ENCODE results near the gene PEX26.
"Not testable (repeated sequence)": the region's sequence is repeated elsewhere in the genome, so short reads cannot be mapped to it uniquely, and the experiment has no call there.

The PEX26 gene

DNA sequence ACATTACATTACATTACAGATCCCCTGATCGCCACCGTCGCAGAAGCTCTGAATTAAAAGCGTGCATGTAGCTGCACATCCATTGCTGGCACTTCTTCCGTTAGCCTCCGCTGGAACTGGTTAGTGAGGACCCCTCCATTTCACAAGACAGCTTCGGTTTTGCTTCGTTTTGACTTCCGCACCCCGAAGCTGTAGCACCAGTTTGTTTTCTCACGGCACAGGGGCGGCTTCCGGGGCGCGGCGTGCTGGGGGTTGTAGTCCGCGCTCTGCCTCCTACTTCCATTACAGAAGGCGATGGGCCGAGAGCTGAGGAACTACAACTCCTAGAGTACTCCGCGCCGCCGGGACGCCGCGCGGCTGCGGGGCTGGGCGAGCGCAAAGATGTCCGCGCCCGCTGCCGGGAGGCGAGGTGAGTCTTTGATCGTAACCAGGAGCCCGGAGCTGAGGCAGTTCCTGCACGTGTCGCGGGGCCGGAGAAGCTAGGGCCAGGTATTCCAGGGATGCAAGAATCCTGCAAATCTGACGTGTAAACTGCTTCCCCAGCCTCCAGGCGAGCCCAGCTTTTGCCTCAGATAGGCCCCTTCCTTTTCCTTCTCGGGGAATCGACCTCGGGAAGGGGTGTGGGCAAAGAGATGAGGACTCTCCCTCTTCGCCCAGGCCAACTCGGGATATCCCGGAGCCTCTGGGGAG, at the start of gene PEX26:
PEX26 (plus strand) TSS at position 352 of the 690 bp plus-strand sequence. CDS start 387 bp downstream, outside the sequence.
- DNase-seq (ENCODE audit: low read depth in 3 of 3) = peak; percentile 80 to 91 (median 88)

DNA sequence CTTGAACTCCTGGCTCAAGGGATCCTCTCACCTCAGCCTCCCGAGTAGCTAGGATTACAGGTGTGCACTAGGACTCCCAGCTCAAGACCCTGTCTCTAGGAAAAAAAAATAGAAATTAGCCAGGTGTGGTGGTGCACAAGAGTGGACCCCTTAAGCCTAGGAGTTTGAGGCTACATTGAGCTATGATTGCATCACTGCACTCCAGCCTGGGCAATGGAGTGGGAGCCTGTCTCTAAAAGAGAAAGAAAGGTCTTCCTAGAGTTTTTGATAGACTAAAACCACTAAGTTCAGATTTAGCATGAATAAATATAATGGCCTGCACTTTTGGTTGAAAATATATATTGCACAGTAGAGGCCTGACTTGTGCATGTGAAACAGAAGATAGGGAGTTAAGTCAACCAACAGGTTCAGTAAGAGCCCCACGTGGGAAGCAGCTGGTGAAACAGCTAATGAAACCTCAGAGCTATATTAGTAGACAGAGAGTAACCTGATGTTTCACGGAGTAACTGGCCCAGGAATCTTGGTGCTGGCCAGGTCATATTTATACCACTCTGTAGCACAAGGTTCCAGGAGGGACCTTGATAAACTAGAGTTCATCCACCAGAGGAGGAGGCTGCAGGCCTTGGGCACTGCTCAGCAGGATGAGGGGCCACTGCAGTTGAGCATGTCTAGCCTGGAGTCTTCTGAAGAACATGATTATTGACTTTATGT, 48.8 kb upstream of the PEX26 start:
- no peak for DNase-seq (ENCODE audit: low read depth in 3 of 3)

DNA sequence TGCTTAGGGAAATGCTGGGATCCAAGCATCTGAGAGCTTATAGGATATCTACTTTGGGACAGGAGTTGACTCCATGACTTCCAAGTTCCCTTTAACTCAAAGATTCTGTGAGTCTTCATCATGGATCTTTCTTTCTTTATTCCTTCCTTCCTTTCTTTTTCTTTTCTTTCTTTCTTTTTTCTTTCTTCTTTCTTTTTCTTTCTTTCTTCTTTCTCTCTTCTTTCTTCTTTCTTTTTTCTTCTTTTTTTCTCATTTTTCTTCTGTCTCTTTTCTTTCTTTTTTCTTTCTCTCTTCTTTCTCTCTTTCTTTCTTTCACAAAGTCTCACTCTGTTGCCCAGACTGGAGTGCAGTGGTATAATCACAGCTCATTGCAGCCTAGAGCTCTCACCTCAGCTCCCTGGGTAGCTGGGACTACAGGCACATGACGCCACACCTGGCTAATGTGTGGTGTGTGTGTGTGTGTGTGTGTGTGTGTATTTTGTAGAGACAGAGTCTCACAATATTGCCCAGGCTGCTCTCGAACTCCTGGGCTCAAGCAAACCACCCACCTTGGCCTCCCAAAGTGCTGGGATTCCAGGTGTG, 48.0 kb upstream of the PEX26 start:
- no peak for DNase-seq (ENCODE audit: low read depth in 3 of 3)

DNA sequence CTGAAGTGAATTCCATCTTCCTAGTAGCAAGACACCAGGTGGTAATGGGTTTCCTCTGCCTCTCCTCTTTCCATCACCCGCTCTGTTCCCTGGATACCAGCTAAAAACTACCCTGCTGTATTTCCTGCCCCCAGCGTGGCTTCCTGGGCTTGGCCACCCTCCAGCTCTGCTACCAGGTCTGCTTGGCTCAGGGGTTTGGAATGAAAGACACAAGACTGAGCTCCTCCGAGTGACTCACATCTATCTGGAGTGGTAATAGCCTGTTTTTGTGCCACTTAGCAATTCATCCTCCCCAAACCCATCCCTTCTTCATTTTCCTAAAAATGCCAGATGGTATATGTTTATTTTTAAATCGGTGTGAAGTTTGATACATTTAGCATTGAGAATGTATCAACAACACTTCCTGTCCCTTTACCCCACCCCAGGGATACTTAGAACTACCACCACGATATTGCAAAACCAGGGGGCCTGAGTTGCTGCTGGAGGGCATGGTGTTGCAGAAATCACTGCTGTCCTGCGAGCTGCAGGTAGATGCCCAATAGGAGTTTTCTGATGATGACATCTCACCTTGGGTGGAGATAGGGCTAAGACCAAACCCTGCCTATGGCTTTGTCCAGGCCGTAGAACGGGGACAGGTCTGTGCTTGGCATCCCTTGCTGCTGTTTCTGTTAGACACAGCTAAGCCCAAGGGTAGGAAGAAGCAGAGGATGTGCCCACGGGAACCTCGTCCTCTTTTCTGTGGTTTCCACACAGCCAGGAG, 45.9 kb upstream of the PEX26 start:
- no peak for DNase-seq (ENCODE audit: low read depth in 3 of 3)

DNA sequence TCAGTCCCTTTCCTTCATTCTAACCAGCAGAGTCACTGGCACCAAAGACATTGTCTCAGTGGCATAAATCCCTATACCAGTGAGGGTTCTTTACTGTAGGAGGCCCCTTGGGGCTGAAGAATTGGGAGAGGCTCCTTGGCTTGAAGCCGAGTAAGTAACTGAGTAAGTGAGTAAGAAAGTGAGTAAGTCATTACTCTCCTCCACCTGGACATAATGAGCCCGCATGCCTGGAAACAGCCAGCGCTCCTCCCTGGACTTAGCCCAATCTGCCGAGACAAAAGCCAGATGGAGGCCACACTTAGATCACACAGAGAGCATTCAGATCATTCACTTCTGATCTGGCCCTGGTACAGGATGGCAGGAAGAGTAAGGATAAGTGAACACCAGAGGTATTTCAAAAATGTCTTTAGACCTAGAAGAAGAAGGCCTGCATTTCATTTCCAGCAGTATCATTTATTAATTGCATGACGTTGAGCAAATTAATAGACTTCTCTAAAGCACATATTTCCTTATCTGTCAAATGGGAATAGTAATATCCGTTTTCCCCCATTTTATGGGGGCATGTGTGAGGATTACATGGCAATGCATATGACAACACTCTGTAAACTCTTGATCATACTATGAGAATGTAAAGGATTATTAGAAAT, 45.2 kb upstream of the PEX26 start:
- no peak for DNase-seq (ENCODE audit: low read depth in 3 of 3)

DNA sequence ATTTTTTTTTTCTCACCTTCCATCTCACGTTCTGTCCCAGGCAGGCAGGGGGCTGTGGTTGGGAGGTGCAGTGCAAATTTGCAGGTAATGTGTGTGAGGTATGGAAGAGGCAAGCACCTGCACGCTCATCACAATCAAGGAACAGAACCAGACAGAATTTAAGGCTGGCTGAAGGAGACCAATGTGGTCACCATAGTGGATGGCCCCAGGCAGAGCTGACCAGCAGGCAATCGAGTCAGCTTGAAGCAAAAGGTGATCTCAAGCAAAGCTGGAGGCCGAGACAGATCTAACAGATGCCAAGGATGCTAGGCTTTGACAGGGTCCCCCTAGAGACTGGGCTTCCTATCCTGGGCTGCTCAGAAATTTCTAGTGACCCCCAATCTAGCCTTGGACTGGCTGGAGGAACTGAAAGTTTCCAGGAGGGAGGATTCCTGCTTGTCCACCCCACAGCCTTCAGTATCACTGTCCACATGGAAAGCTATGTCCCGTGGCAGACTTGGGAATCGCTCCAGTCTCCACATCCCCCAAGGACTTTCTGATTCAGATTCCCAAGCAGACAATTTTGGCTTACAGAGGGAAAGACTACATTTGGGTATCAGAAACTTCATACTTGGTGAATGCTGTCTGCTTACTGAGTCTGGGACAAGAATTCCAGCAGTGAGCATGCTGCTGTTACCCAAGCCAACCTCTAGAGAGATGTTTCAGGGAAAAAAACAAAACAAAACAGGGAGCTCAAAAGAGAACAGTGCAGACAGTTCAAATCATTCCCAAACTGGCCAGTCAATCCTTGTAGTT, 44.4 kb upstream of the PEX26 start:
- no peak for DNase-seq (ENCODE audit: low read depth in 3 of 3)

DNA sequence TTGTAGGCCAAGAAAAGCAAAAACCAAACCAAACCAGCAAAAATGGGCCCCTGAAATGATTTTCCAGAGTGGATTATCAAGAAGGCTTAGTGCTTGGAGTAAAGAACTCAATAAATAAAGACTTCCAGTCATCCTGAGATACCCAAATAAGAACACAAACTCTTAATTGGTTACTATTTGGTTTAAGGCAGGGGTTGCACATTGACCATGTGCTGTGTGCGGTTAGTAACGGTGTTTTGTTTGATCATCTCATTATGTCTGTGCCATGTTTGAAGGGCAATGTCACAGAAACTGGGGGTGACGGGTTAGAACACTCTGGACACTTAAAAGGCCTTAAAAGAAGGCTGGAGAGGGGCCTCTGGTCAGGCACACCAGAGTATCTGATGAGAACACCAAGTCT, 43.7 kb upstream of the PEX26 start:
- no peak for DNase-seq (ENCODE audit: low read depth in 3 of 3)

DNA sequence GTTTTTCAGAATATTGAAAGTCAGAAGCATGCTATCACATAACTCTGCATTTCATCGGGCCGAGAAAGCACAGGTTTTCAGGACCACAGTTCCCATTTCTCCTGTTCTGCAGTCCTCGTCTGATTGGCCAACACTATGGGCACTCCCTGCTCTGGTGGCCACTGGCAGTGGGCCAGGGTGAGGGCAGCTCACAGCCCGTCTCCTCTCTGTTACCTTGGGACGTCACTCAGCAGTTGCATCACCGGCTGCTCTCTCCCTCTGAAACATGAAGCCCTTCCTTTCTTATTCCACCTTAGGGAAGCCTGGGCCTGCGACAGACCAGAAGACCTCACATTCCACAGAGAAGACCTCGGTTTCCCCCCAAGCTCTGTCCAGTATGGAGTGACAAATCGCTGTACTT, 42.0 kb upstream of the PEX26 start:
- no peak for DNase-seq (ENCODE audit: low read depth in 3 of 3)

DNA sequence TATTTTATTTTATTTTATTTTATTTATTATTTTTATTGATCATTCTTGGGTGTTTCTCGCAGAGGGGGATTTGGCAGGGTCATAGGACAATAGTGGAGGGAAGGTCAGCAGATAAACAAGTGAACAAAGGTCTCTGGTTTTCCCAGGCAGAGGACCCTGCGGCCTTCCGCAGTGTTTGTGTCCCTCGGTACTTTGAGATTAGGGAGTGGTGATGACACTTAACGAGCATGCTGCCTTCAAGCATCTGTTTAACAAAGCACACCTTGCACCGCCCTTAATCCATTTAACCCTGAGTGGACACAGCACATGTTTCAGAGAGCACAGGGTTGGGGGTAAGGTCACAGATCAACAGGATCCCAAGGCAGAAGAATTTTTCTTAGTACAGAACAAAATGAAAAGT, 36.9 kb upstream of the PEX26 start:
- not testable (repeated sequence) for DNase-seq (ENCODE audit: low read depth in 3 of 3)

DNA sequence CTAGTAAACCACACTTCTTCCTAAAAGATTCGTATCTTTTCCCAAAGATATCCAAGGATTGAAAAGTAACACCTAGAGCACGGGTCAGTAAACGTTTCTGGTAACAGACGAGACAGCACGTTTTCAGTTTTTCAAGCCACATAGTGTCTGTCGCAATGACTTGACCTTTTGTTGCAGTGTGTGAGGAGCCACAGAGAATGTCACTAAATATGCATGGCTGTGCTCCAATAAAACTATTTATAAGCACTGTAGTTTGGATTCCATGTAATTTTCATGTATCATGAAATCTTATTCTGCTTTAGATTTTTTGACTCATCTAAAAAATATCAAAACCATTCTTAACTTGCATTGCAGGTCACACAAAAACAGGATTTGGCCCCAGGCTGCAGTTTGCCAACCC, 35.1 kb upstream of the PEX26 start:
- no peak for DNase-seq (ENCODE audit: low read depth in 3 of 3)

DNA sequence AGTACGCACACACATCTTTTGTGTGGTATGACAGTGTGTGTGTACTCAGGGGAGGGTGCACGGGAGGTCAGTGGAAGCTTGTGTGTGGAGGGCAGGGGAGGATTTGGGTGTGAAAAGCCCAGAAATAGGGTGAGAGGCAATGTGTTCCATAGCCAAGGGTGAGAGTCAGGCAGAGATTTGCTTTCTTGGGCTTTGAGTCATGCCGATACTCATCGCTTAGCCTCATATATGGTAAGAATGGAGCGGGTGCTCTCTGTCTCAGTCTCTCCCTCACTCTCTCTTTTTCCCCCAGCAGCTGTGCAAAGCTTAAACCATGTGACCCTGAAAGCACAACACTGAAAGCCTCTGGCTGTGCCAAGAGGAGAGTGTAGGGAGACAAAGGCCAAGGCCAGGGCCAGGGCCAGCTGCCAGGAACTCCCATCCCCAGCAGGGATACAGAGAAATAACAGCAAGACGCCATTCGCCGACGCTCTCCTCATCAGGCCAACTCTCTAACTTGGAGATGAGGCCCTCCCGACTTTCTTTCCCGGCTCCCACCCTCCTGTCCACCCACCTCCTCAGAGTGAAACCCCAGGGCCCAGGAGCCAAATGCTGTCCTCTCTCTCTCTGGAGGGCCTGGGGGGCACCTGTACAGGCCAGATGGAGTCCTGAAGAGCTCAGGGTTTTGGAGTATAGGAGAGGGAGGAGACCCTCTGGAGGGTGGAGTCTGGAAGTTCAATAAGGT, 33.1 kb upstream of the PEX26 start:
- no peak for DNase-seq (ENCODE audit: low read depth in 3 of 3)

DNA sequence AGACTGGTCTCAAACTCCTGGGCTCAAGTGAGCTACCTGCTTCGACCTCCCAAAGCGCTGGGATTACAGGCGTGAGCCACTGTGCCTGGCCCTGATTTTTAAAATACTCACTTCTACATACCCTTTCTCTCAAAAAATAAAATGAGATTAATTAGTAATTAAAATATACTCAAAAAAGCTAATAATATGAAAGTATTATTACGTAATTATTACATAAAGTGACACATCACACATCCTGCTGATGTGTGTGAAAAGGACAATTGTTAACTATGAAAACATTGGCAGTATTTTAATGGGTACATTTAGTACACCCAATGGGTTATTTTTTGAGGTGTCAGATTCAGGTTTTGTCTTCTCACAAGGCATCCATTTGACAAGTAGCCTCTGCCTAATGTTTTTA, 32.0 kb upstream of the PEX26 start:
- DNase-seq (ENCODE audit: low read depth in 3 of 3) = no peak

DNA sequence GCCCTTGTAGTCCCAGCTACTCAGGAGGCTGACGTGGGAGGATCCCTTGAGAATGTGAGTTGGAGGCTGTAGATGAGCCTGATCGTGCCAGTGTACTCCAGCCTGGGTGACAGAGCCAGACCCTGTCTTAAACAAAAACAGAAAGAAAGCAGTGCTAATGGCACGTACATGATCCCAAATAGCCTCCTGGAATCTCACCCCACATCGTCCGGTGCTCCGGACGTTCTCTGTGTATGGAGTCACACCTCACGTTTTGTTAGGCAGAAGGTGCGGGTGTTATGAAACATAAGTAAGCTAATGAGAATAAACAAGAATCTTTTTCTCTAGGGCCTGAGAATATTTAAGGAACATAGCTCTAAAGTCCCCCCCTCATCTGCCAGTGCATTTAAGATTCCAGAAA, 29.7 kb upstream of the PEX26 start:
- no peak for DNase-seq (ENCODE audit: low read depth in 3 of 3)

DNA sequence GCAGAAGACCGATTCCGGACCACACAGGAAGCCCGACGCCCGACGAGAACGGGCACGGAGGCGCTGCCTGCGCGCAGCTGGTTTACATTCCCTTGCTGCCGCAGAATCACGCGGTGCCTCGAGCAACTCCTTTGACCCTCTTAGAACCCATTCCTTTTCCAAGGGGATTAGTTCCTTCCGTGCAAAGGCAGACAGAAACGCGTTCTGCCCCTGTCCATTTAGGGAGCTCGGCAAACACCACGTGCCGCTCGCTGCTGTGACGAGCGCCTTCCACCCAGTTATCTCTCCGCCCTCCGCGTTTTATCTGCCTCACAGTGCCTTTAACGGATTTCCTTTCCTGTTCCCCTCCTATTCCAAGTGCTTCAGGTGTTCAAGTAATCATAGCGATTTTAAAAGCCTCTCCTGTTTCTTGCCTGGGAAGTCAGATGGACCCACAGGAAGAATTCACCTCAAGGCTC, 29.3 kb upstream of the PEX26 start:
- DNase-seq (ENCODE audit: low read depth in 3 of 3) = no peak

DNA sequence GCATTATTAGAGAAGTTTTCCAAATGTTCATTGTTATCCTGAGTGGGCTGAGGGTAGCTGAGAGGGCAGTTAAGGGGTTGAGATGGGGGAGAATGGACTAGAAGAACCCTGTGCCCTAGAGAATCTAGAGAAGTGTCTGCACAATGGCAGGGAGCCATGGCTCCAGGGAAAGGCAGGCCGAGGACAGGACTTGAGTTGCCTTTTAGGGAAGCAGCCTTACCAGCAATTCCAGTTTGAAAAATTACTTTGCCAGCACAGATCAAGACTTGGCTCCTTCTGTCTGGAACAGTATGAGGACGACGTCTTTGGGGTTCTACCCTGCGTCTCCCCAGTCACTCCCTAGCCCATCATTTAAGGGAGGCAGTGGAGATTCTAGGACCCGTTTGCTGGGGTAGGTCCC, 27.7 kb upstream of the PEX26 start:
- DNase-seq (ENCODE audit: low read depth in 3 of 3) = no peak

DNA sequence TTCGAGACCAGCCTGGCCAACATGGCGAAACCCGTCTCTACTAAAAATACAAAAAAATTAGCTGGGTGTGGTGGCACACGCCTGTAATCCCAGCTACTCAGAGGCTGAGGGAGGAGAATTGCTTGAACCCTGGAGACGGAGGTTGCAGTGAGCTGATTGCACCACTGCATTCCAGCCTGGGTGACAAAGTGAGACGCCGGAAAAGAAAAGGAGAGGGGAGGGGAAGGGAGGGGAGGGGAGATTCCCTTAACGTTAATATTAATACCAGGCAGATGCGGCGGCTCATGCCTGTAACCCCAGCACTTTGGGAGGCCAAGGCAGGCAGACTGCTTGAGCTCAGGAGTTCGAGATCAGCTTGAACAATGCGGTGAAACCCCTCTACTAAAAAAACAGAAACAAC, 26.7 kb upstream of the PEX26 start:
- DNase-seq (ENCODE audit: low read depth in 3 of 3) = not testable (repeated sequence)

DNA sequence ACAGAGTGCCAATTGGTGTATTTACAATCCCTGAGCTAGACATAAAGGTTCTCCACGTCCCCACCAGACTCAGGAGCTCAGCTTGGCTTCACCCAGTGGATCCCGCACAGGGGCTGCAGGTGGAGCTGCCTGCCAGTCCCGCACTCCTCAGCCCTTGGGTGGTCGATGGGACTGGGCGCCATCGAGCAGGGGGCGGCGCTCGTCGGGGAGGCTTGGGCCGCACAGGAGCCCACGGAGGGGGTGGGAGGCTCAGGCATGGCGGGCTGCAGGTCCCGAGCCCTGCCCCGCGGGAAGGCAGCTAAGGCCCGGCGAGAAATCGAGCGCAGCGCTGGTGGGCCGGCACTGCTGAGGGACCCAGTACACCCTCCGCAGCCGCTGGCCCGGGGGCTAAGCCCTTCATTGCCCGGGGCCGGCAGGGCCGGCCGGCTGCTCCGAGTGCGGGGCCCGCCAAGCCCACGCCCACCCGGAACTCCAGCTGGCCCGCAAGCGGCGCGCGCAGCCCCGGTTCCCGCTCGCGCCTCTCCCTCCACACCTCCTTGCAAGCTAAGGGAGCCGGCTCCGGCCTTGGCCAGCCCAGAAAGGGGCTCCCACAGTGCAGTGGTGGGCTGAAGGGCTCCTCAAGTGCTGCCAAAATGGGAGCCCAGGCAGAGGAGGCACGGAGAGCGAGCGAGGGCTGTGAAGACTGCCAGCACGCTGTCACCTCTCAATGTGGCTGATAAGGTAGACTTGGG, 24.4 kb upstream of the PEX26 start:
- not testable (repeated sequence) for DNase-seq (ENCODE audit: low read depth in 3 of 3)

DNA sequence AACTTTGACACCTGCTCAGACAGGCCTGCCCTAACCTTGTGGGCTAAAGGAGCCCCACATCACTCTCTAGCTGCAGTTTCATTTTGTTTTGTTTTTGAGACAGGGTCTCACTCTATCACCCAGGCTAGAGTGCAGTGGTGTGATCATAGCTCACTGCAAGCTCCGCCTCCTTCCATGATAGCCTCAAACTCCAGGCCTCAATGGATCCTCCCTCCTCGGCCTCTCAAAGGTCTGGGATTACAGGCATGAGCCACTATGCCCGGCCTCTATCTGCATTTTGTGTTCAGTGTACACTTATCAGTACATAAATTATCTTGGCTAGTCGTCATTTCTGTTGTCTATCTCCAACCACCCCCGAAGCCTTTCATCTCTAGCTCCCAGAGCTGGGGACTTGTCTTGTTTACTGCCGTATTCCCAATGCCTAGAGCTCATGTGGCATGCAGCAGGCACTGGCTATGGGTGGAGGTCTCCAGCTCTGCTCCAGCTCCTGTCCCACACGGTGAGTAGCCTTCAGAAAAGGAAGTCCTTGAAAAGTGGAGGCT, 22.1 kb upstream of the PEX26 start:
- no peak for DNase-seq (ENCODE audit: low read depth in 3 of 3)

DNA sequence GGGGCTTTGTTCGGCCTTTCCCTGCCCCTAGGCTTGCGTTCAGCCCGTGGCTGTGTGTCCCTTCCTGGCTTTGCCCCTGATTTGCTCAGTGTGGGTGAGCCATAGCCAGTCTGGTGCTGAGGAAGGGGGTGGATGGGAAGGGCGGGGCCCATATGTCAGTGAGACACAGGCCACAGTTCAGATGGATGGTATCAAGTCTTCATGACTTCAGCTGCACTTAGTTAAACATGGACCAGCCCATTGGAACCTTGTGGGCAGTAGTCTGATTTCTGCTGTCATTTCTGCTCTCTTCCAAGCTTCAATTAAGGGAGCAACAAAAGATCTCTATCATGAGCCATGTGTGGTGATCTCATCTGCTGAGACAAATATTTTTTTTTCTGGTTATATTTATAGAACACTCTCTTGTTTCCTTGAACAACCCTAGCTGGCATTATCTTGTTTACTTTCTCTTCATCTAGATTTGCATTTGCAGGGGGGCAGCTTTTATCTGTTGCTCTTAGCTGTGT, 21.6 kb upstream of the PEX26 start:
- DNase-seq (ENCODE audit: low read depth in 3 of 3) = no peak
